Fibroblast of upper back skin (primary cell): ENCODE data around the gene MGLL.

Experiments
- DNase-seq: peaks from one replicate; pipeline ENCODE4 v3.0.0-alpha.2; 2013

Gene MGLL

DNA sequence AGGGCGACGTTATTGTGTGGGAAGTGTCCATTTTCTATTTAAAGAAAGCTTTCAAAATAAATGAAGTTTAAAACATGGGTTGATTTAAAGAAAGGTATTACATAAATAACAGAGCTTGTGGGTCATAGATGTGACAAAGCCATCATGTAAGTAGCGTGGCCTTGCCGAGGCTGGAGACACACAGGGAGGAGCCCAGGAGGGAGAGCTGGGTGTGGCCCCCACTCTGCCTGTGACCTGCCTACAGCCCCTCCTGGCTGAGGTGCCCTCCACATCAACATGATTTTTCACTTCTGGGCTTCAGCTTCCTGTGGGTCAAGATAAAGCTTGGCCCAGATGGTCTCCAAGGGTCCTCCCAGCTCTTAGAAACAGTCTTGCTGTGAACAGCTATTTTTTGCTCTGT lies 12.5 kb upstream of the MGLL start:
- no peak for DNase-seq

DNA sequence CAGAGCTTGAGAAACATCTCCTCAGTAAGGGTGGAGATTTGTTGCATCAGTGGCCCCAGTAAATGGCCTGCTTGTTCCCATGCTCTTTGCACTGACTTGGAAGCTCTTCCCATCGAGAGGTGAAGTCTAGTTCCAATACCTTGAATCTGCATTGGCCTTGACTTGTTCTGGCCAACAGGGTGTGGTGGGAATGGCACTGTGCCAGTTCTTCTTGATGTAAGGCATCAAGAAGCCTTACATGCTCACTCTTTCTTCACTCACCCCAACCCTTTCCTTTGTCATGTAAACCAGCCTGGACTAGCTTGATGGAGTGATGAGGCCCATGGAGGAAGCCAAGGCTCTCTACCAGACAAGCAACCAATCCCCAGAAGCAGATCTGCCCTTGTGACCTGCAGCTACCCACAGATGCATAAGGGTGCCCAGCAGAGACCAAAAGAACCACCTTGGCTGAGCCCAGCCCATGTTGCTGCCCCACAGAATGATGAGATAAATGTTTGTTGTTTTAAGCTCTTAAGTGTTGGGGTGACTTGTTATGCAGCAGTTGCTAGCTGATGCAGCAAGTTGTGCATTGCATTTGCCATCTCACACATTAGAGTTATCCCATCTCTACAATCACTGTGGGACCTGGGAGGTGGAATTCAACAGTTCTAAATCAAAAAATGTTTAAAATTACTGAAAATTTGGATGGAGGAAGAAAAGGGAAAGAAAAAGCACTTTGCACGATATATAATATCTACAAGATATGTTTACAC lies 11.1 kb upstream of the MGLL start:
- no peak for DNase-seq

GRCh38 chr3:127831723-127832172 lies 9.4 kb upstream of the MGLL start:
- peak; percentile 48 for DNase-seq

GRCh38 chr3:127829537-127829936 lies 7.2 kb upstream of the MGLL start:
- no peak for DNase-seq

DNA sequence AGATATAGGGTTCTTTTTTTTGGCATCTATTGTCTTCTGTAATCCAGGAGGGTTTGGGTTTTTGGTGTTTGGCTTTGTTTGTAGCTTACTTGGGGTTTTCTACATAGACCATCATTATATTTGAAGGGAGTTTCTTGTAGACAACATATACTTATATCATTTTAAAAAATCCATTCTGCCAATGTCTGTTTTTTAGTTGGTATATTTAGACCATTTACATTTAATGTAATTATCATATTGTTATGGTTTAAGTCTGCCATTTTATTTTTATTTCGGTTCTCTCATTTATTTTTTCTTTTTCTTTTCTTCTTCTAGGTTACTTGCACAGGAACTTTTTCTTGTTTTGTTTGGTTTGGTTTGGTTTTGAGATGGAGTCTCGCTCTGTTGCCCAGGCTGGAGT lies 5.5 kb upstream of the MGLL start:
- DNase-seq, result no peak

DNA sequence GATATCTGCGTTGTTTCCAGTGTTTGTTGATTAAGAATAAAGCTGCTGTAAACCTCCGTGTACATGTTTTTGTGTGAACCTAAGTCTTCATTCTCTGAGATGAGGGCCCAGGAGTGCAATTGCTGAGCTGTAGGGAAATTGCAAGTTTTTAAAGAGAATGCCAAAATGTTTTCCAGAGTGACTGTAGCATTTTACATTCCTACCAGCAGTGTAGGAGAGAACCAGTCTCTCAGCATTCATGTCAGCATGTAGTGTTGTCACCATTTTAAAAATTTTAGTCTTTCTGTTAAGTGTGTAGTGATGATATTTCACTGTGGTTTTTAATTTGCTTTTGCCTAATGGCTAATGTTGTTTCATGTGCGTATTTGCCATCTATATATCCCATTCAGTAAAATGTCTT lies 3.4 kb upstream of the MGLL start:
- DNase-seq, result peak; percentile 9

- no peak for DNase-seq
Observed at GRCh38 chr3:127824151-127824825, 2.0 kb upstream of the MGLL start.

- DNase-seq, result no peak
Observed at GRCh38 chr3:127823426-127823857, 1.1 kb upstream of the MGLL start.

GRCh38 chr3:127822682-127823425 lies 539 bp upstream of the MGLL start:
- peak; percentile 3 for DNase-seq

DNA sequence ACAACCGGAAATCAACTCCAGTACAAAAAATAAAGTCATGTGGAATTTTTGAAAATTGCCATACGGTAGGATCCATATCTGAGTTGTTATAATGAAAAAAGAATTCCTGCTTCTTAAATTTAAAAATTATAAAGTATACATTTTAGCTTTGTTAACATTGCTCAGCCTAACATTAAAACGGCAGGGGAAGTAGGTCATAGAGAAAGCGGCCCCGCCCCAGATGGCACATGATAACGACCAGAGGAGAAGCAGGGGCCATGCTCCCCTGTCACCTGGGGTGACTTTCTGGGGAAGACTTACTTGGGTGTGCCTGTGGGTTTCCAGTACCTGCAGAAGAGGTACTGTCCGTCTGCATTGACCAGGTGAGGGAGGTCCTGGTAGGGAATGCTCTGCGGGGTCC lies 921 bp downstream of the MGLL start:
- DNase-seq, result no peak

DNA sequence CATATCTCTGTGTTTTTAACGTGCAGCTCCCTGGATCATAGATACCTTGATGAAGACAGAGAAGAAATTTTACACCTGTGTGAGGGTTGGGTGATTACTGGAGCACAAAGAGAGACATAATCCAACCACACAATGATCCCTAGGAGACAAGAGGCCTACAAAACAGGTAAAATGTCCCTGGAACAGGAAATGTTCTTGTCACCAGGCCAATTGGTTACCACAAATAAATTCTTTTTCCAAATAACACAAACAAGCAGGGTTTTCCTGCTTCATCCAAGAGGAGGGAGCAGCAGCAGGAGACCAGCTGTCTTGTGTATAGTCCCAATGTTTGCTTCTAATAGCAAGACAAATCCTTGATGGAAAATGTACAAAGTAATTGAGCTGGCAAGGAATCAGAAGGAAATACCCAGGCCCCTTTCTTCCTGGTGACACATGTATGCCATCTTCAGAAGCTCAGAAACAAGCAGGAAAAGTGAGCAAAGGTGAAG lies 1.4 kb downstream of the MGLL start:
- DNase-seq, result peak; percentile 19

- DNase-seq, result peak; percentile 39
Observed at GRCh38 chr3:127820221-127820825, 2.0 kb downstream of the MGLL start.

GRCh38 chr3:127819656-127820055 lies 2.7 kb downstream of the MGLL start:
- no peak for DNase-seq

- DNase-seq, result no peak
Observed at GRCh38 chr3:127819086-127819485, 3.2 kb downstream of the MGLL start.

GRCh38 chr3:127817406-127817841 lies 4.9 kb downstream of the MGLL start:
- DNase-seq, result peak; percentile 71

- no peak for DNase-seq
Observed at GRCh38 chr3:127816783-127817405, 5.4 kb downstream of the MGLL start.

GRCh38 chr3:127815641-127816605 lies 6.4 kb downstream of the MGLL start:
- no peak for DNase-seq

DNA sequence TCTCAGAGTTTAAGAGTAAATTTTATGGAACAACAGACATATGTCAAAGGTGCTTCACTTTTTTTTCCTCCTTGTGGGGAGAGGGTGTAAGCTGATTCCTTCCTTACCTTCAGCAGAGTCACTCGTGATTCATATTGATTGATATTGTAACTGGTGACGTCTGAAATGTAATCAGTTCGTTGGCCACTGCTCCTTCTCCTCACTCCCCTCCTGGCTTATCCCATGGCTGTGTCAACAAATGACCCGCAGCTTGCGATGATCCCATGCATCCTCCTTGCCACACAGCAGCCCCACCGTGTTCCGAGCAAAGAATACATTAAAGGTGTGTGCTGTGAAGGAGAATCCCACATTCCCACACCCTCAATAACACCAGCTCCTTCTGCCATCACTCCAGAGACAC lies 7.3 kb downstream of the MGLL start:
- no peak for DNase-seq

GRCh38 chr3:127814325-127814781 lies 8.0 kb downstream of the MGLL start:
- no peak for DNase-seq

DNA sequence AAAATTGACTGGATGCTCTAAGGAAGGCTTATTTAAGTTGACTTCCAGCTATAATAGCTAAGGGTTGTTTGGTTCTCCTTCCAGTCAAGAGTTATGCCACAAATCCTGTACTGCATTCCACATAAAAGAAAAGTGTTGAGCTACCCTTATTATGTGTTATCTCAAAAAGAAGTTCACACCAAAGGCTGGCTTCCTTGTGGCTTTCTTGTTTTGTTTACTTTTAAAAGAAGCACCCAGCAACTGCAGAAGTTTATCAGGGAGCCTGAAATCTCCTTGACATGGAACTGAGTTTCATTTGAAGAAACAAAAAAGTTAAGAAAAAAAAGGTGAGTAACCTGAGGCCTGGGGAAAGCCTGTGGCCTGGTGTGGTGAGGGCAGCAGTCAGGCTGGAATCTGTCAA lies 10.2 kb downstream of the MGLL start:
- DNase-seq, result no peak

GRCh38 chr3:127811717-127812116 lies 10.6 kb downstream of the MGLL start:
- DNase-seq, result no peak
